Uterus (tissue), 2 donors: ENCODE results near the gene ST3GAL5.

Experiments used
- POLR2A ChIP-seq, 2 donors: fragments of 450-650 bp; IDR thresholded peaks; one replicate each; pipeline ENCODE4 v1.6.1; 2016; ENCODE audit warnings: antibody characterized with exemption in 2 of 2, mild to moderate bottlenecking in 1 of 2, moderate library complexity in 1 of 2
- TF ChIP-seq, protein P1 (sequence below), 4 experiments: fragments of 200-600 bp in 2 of 4; fragments of 450-650 bp in 2 of 4; sonication (generic) in 2 of 4; IDR thresholded peaks; one replicate each; pipeline ENCODE4 v1.5.1; 2016 to 2019; ENCODE audit warnings: antibody characterized with exemption in 4 of 4, mild to moderate bottlenecking in 2 of 4, moderate library complexity in 1 of 4

DNA sequence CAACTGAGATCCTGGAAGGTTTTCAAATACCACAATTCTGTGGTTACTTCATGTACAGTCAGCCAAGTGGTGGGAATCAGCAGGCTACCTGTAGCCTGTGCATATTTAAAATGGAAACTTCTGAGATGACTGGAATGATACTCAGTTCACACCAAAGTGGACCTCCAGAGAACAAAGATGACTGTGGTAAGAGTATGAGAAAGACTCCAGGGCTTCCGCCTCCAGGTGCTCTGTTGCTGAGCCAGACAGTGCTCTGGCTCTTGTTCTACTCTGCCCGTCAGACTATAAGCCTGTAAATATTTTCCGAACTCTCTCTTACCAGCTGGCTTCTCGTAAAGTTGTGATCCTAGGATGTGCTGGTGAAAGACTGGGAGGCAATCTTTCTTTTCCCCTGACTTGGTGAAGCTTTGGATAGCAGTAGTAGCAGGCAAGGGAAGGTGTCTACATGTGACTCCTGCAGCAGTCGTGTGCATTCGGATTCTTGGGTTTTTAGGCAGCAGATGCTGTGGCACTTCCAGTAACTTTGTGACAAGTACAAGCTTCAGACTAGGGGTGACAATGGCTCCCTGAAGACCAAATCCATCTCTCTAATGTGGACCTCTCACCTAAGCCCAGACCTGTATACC, 23.1 kb downstream of the ST3GAL5 start:
- TF ChIP-seq, protein P1, sequence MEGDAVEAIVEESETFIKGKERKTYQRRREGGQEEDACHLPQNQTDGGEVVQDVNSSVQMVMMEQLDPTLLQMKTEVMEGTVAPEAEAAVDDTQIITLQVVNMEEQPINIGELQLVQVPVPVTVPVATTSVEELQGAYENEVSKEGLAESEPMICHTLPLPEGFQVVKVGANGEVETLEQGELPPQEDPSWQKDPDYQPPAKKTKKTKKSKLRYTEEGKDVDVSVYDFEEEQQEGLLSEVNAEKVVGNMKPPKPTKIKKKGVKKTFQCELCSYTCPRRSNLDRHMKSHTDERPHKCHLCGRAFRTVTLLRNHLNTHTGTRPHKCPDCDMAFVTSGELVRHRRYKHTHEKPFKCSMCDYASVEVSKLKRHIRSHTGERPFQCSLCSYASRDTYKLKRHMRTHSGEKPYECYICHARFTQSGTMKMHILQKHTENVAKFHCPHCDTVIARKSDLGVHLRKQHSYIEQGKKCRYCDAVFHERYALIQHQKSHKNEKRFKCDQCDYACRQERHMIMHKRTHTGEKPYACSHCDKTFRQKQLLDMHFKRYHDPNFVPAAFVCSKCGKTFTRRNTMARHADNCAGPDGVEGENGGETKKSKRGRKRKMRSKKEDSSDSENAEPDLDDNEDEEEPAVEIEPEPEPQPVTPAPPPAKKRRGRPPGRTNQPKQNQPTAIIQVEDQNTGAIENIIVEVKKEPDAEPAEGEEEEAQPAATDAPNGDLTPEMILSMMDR (IDR thresholded peaks at IDR 0.05): no peak
- TF ChIP-seq POLR2A (IDR thresholded peaks at IDR 0.05): no peak
